ENCODE results near the gene SYNM.

SYNM gene

GRCh38 chr15:99105514-99106341 lies 848 bp downstream of the SYNM start:
- no peaks in the 10 kb centered on the region for H3K79me2 ChIP-seq (ENCODE audit: insufficient read depth, low read depth)
- no peaks in the 10 kb centered on the region for H4K20me1 ChIP-seq (ENCODE audit: insufficient read depth)
- no peak for TF ChIP-seq CTCF (conservative IDR thresholded peaks at IDR 0.05; ENCODE audit: low read depth, low read length)
- H3K9ac ChIP-seq = no peak overlapping the region
- H3K4me1 ChIP-seq (ENCODE audit: low read depth, poor library complexity, severe bottlenecking) = peaks cover 49% of the 10 kb centered on the region
- H3K27me3 ChIP-seq (ENCODE audit: insufficient read depth, low read depth) = no peaks in the 10 kb centered on the region
- no peak overlapping the region for H3K27ac ChIP-seq
- no peaks in the 10 kb centered on the region for H3K36me3 ChIP-seq (ENCODE audit: insufficient read depth)
- H2AFZ ChIP-seq (ENCODE audit: low read depth) = no peak overlapping the region
- no peak overlapping the region for H3K4me3 ChIP-seq (IDR thresholded peaks at IDR 0.05; ENCODE audit: insufficient read depth, low read depth, low read length)
- H3K4me2 ChIP-seq = peak overlapping the region; percentile 42

- H2AFZ ChIP-seq (ENCODE audit: low read depth) = no peak overlapping the region
- no peaks in the 10 kb centered on the region for H4K20me1 ChIP-seq (ENCODE audit: insufficient read depth)
- H3K36me3 ChIP-seq (ENCODE audit: insufficient read depth) = no peaks in the 10 kb centered on the region
- no peaks in the 10 kb centered on the region for H3K79me2 ChIP-seq (ENCODE audit: insufficient read depth, low read depth)
- H3K4me2 ChIP-seq = peak overlapping the region; percentile 42
- H3K4me1 ChIP-seq (ENCODE audit: low read depth, poor library complexity, severe bottlenecking) = peaks cover 54% of the 10 kb centered on the region
- TF ChIP-seq CTCF (conservative IDR thresholded peaks at IDR 0.05; ENCODE audit: low read depth, low read length) = no peak
- H3K27me3 ChIP-seq (ENCODE audit: insufficient read depth, low read depth) = no peaks in the 10 kb centered on the region
- H3K9ac ChIP-seq = no peak overlapping the region
- no peak overlapping the region for H3K27ac ChIP-seq
- no peak overlapping the region for H3K4me3 ChIP-seq (IDR thresholded peaks at IDR 0.05; ENCODE audit: insufficient read depth, low read depth, low read length)
Measured at GRCh38 chr15:99106417-99107220, 1.7 kb downstream of the SYNM start.

GRCh38 chr15:99108993-99109392 lies 4.1 kb downstream of the SYNM start:
- Histone ChIP-seq H4K20me1 (ENCODE audit: insufficient read depth) (no peaks in the 10 kb centered on the region), H3K4me2 (no peak overlapping the region; the same call in 1 of the 2 replicates), H3K4me1 (ENCODE audit: low read depth, poor library complexity, severe bottlenecking) (peaks cover 54% of the 10 kb centered on the region), H3K36me3 (ENCODE audit: insufficient read depth) (no peaks in the 10 kb centered on the region), H3K4me3 (IDR thresholded peaks at IDR 0.05; ENCODE audit: insufficient read depth, low read depth, low read length) (no peak overlapping the region), H3K9ac (no peak overlapping the region; the same call in 1 of the 2 replicates), H3K27ac (peak overlapping the region; percentile 59; the same call in 1 of the 2 replicates), H3K79me2 (ENCODE audit: insufficient read depth, low read depth) (no peaks in the 10 kb centered on the region), H3K27me3 (ENCODE audit: insufficient read depth, low read depth) (no peaks in the 10 kb centered on the region), H2AFZ (ENCODE audit: low read depth) (no peak overlapping the region)
- no peak for TF ChIP-seq CTCF (conservative IDR thresholded peaks at IDR 0.05; ENCODE audit: low read depth, low read length)

GRCh38 chr15:99109555-99110021 lies 4.7 kb downstream of the SYNM start:
- no peaks in the 10 kb centered on the region for H3K27me3 ChIP-seq (ENCODE audit: insufficient read depth, low read depth)
- H3K36me3 ChIP-seq (ENCODE audit: insufficient read depth) = no peaks in the 10 kb centered on the region
- no peak for TF ChIP-seq CTCF (conservative IDR thresholded peaks at IDR 0.05; ENCODE audit: low read depth, low read length)
- H3K4me1 ChIP-seq (ENCODE audit: low read depth, poor library complexity, severe bottlenecking) = peaks cover 54% of the 10 kb centered on the region
- H3K4me3 ChIP-seq (IDR thresholded peaks at IDR 0.05; ENCODE audit: insufficient read depth, low read depth, low read length) = no peak overlapping the region
- no peaks in the 10 kb centered on the region for H4K20me1 ChIP-seq (ENCODE audit: insufficient read depth)
- H3K79me2 ChIP-seq (ENCODE audit: insufficient read depth, low read depth) = no peaks in the 10 kb centered on the region
- H3K9ac ChIP-seq = peak overlapping the region; percentile 3; the same call in 1 of the 2 replicates
- peak overlapping the region; percentile 15; the same call in 1 of the 2 replicates for H3K4me2 ChIP-seq
- H3K27ac ChIP-seq = peak overlapping the region; percentile 59; the same call in 1 of the 2 replicates
- no peak overlapping the region for H2AFZ ChIP-seq (ENCODE audit: low read depth)
